GM12878 (cell line): Measurements from ENCODE around the gene OSBPL2. TPM values are rescaled to one million over a fixed set of nuclear protein-coding genes. Genes with fewer than 3 reads are reported as not detected.

Experiments used
- ATAC-seq: fragments of 200-7000 bp; cut with Tn5 transposase; 3 replicates; pipeline ENCODE4 v1.9.1; 2020; ENCODE audit warnings: mild to moderate bottlenecking, moderate library complexity
- BruUV-seq: library from RNA; stranded (reverse); fragments of 400-500 nt; replicated peaks from 2 replicates; lab custom pipeline; 2021; lab: Mats Ljungman, UMichigan
- CTCF ChIA-PET: fragments of 300-600 bp; sonication (Branson Sonifier 250); formaldehyde crosslinking; extraction: SDS; loops from one replicate; lab custom pipeline; 2021; ENCODE audit warnings: inconsistent platforms; lab: Yijun Ruan, JAX
- POLR2A ChIA-PET: fragments of 350-600 bp; formaldehyde crosslinking; extraction: SDS; loops from one replicate; lab custom pipeline; 2021; ENCODE audit warnings: inconsistent platforms; lab: Charles Lee
- RAD21 ChIA-PET: fragments of 300-600 bp; sonication (Branson Sonifier 250); formaldehyde crosslinking; loops from one replicate; lab custom pipeline; 2023; ENCODE audit warnings: antibody characterized with exemption; ENCODE audit not compliant: unreplicated experiment; lab: Charles Lee
- SMC1A ChIA-PET: fragments of 300-600 bp; sonication (Branson Sonifier 250); formaldehyde crosslinking; loops from one replicate; lab custom pipeline; 2023; ENCODE audit not compliant: unreplicated experiment, uncharacterized antibody; lab: Charles Lee
- DNase-seq: peaks from one replicate; pipeline ENCODE4 v3.0.0-alpha.2; 2011; ENCODE audit warnings: low read depth, low spot score
- FAIRE-seq: peaks from 3 replicates; lab custom pipeline; 2011; peaks lifted over from hg19 to GRCh38; lab: Jason Lieb, UNC
- H2AFZ ChIP-seq: 2 replicates; pipeline ENCODE4 v1.6.0; 2011; ENCODE audit warnings: low read depth, low read length, control low read depth; ENCODE audit not compliant: control insufficient read depth
- H3K27ac ChIP-seq: 2 replicates; pipeline ENCODE4 v1.5.1; 2011; ENCODE audit warnings: control low read depth; ENCODE audit not compliant: control insufficient read depth, insufficient read depth
- H3K27me3 ChIP-seq, 2 experiments: replicated peaks in 1 of 2; 2 replicates each; pipeline versions ENCODE4 v1.6.0 to v1.6.1; 2011; ENCODE audit warnings: low read length in 1 of 2; ENCODE audit not compliant: control insufficient read depth in 2 of 2, insufficient read depth in 2 of 2
- H3K36me3 ChIP-seq, 2 experiments: 2 replicates each; pipeline ENCODE4 v1.5.1; 2011; ENCODE audit warnings: low read length in 1 of 2; ENCODE audit not compliant: control insufficient read depth in 2 of 2, insufficient read depth in 2 of 2
- H3K4me1 ChIP-seq: 2 replicates; pipeline ENCODE4 v1.6.1; 2011; ENCODE audit warnings: mild to moderate bottlenecking, low read length, moderate library complexity, mixed read lengths; ENCODE audit not compliant: control insufficient read depth, insufficient read depth
- H3K4me2 ChIP-seq: 2 replicates; pipeline ENCODE4 v1.6.0; 2011; ENCODE audit warnings: control low read depth; ENCODE audit not compliant: control insufficient read depth, insufficient read depth
- H3K4me3 ChIP-seq: fragments of 200-600 bp; sonication (generic); 2 replicates; pipeline ENCODE4 v1.5.1; 2016
- H3K79me2 ChIP-seq: 2 replicates; pipeline ENCODE4 v1.6.0; 2011; ENCODE audit warnings: low read length; ENCODE audit not compliant: control insufficient read depth, insufficient read depth
- H3K9ac ChIP-seq: 2 replicates; pipeline ENCODE4 v1.8.0; 2011; ENCODE audit warnings: low read length, control low read depth, mixed read lengths; ENCODE audit not compliant: control insufficient read depth, insufficient read depth
- H3K9me3 ChIP-seq: replicated peaks from 3 replicates; pipeline ENCODE4 v1.5.1; 2011; ENCODE audit warnings: mild to moderate bottlenecking, low read length; ENCODE audit not compliant: control insufficient read depth, insufficient read depth
- H4K20me1 ChIP-seq: 2 replicates; pipeline ENCODE4 v1.6.0; 2011; ENCODE audit not compliant: control insufficient read depth, insufficient read depth
- BCL3 ChIP-seq: IDR thresholded peaks from 2 replicates; pipeline ENCODE4 v1.6.1; 2011; ENCODE audit warnings: borderline replicate concordance, low read depth, mild to moderate bottlenecking, moderate library complexity, low read length; ENCODE audit not compliant: insufficient read depth, poor library complexity, severe bottlenecking
- MEF2A ChIP-seq: IDR thresholded peaks from 2 replicates; pipeline ENCODE4 v1.6.1; 2011; ENCODE audit warnings: low read depth, mild to moderate bottlenecking, low read length, moderate library complexity; ENCODE audit not compliant: insufficient read depth
- POLR2A ChIP-seq: IDR thresholded peaks from 2 replicates; pipeline ENCODE4 v1.6.1; 2011; ENCODE audit warnings: low read depth, mild to moderate bottlenecking, low read length
- RELA ChIP-seq: fragments of 450-650 bp; IDR thresholded peaks from 2 replicates; pipeline ENCODE4 v1.8.0; 2014; ENCODE audit warnings: borderline replicate concordance; ENCODE audit not compliant: partially characterized antibody
- SMAD1 ChIP-seq: fragments of 450-650 bp; IDR thresholded peaks from 2 replicates; pipeline ENCODE4 v1.6.1; 2018; ENCODE audit warnings: mild to moderate bottlenecking, low read depth; ENCODE audit not compliant: partially characterized antibody
- ZBTB33 ChIP-seq: fragments of 450-650 bp; IDR thresholded peaks from 2 replicates; pipeline ENCODE4 v1.6.1; 2017; ENCODE audit warnings: mild to moderate bottlenecking
- ZNF207 ChIP-seq: fragments of 450-650 bp; IDR thresholded peaks from 2 replicates; pipeline ENCODE4 v1.6.1; 2014; ENCODE audit warnings: antibody characterized with exemption, mild to moderate bottlenecking, borderline replicate concordance
- ZNF384 ChIP-seq: IDR thresholded peaks from 2 replicates; pipeline ENCODE4 v1.6.1; 2012; ENCODE audit warnings: low read depth, mild to moderate bottlenecking, low read length, improper control_type of control experiment, borderline replicate concordance
- ZNF687 ChIP-seq: fragments of 450-650 bp; IDR thresholded peaks from 2 replicates; pipeline ENCODE4 v1.6.1; 2017; ENCODE audit warnings: mild to moderate bottlenecking, moderate library complexity
- WGBS: methylation state at CpG from one replicate; pipeline ENCODE4 v1.1.6; 2016; ENCODE audit warnings: low lambda C conversion rate; ENCODE audit not compliant: insufficient replicate concordance, insufficient coverage; ENCODE audit errors: missing lambda C conversion rate; 5-methylcytosine and 5-hydroxymethylcytosine counted together
- in situ Hi-C: fragments of 300-500 bp; cut with MboI; formaldehyde crosslinking; loops from 9 replicates; pipeline ENCODE4 v1.14.3; 2018; ENCODE audit warnings: mixed read lengths
- intact Hi-C: fragments of 100-400 bp; cut with micrococcal nuclease; formaldehyde crosslinking; loops from one replicate; pipeline ENCODE4 v1.14.2; 2022; ENCODE audit not compliant: unreplicated experiment
- polyA plus RNA-seq, 11 experiments: library from polyadenylated mRNA; depleted of rRNA in 4 of 11; unstranded in 6 of 11; stranded (reverse) in 5 of 11; fragments of >200 nt; fragmentation: Nextera tagmentation in 4 of 11; fragmentation: Illumina TruSeq in 1 of 11; extraction: Ambion mirVana in 4 of 11; extraction: Trizol in 1 of 11; gene quantifications; 1 replicate in 1 of 11; 2 replicates in 10 of 11; pipeline versions ENCODE4 v1.2.1 to v1.2.3, GENCODE V29; 2011 to 2016; ENCODE audit warnings: inconsistent platforms in 2 of 11, missing spikeins in 2 of 11, low read depth in 1 of 11
- total RNA-seq, 4 experiments: library from RNA; depleted of rRNA in 3 of 4; stranded (reverse); fragments of >200 nt in 3 of 4; fragmentation: Illumina TruSeq in 1 of 4; extraction: Trizol in 1 of 4; gene quantifications; 2 replicates each; pipeline versions ENCODE4 v1.2.1 to v1.2.3, GENCODE V29; 2013 to 2021

The OSBPL2 gene
- total and polyA plus RNA-seq, 10 of the 15 experiments (the other 5 are each of a cell fraction or from before 2014, with no cell fraction given): 2.8 to 22.3 (median 14.7) TPM

GRCh38 chr20:62281161-62281933 lies 43.0 kb downstream of the OSBPL2 start:
- ChIA-PET RAD21 (no interaction called here), POLR2A (no interaction called here), CTCF (no interaction called here), SMC1A (no interaction called here)
- Histone ChIP-seq H3K27ac (no peak overlapping the region), H4K20me1 (no peaks in the 10 kb centered on the region), H3K27me3 (no peaks in the 10 kb centered on the region), H3K4me3 (no peak overlapping the region), H3K4me1 (no peaks in the 10 kb centered on the region), H2AFZ (no peak overlapping the region), H3K79me2 (no peaks in the 10 kb centered on the region), H3K36me3 (peaks cover 20 to 22% of the 10 kb centered on the region in 2 experiments; a peak in 3 of 4 replicates), H3K4me2 (no peak overlapping the region), H3K9ac (no peak overlapping the region), H3K9me3 (no peaks in the 10 kb centered on the region)
- WGBS: 96% methylated on average over 31 of the region's 31 CpGs
- no TSS peak for BruUV-seq
- in situ Hi-C loops (no loop called here), intact Hi-C loops (no loop called here)
- DNase-seq: no peak
- FAIRE-seq: no peak
- TF ChIP-seq ZNF687 (no peak), BCL3 (no peak), MEF2A (no peak), POLR2A (no peak), SMAD1 (no peak), ZNF384 (no peak), ZNF207 (no peak), RELA (no peak), ZBTB33 (no peak)
- ATAC-seq: no peak
